ENCODE results near the gene BTNL9. TPM values are rescaled to one million over a fixed set of nuclear protein-coding genes. Genes with fewer than 3 reads are reported as not detected.
"Not testable (repeated sequence)": the region's sequence is repeated elsewhere in the genome, so short reads cannot be mapped to it uniquely, and the experiment has no call there.

BTNL9 gene
- 0.21 TPM in 1 of 2 replicates, not detected in the other for total RNA-seq

GRCh38 chr5:181039931-181040630 is at the start of gene BTNL9:
TSS of gene BTNL9 (plus strand) at chr5:181040266. CDS start at chr5:181045490, 5,224 bp downstream.
- Histone ChIP-seq H3K36me3 (ENCODE audit: control insufficient read depth, insufficient read depth, low read length) (no peaks in the 10 kb centered on the region), H3K27me3 (ENCODE audit: control insufficient read depth, insufficient read depth, low read length) (no peaks in the 10 kb centered on the region), H3K4me3 (ENCODE audit: low read depth, low read length) (no peak within 1 kb of the TSS)
- no peak for TF ChIP-seq CTCF (IDR thresholded peaks at IDR 0.05; ENCODE audit: insufficient read depth, low read length, poor library complexity, severe bottlenecking)
- DNase-seq (ENCODE audit: low read depth): no peak

- TF ChIP-seq CTCF (IDR thresholded peaks at IDR 0.05; ENCODE audit: insufficient read depth, low read length, poor library complexity, severe bottlenecking): no peak
- H3K4me3 ChIP-seq (ENCODE audit: low read depth, low read length): no peak overlapping the region
- no peaks in the 10 kb centered on the region for H3K36me3 ChIP-seq (ENCODE audit: control insufficient read depth, insufficient read depth, low read length)
- DNase-seq (ENCODE audit: low read depth): no peak
- H3K27me3 ChIP-seq (ENCODE audit: control insufficient read depth, insufficient read depth, low read length): no peaks in the 10 kb centered on the region
Measured at GRCh38 chr5:180990882-180991242, 49.2 kb upstream of the BTNL9 start.

- no peak for TF ChIP-seq CTCF (IDR thresholded peaks at IDR 0.05; ENCODE audit: insufficient read depth, low read length, poor library complexity, severe bottlenecking)
- H3K4me3 ChIP-seq (ENCODE audit: low read depth, low read length): no peak overlapping the region
- no peaks in the 10 kb centered on the region for H3K27me3 ChIP-seq (ENCODE audit: control insufficient read depth, insufficient read depth, low read length)
- H3K36me3 ChIP-seq (ENCODE audit: control insufficient read depth, insufficient read depth, low read length): no peaks in the 10 kb centered on the region
- DNase-seq (ENCODE audit: low read depth): no peak
Measured at GRCh38 chr5:181001947-181002346, 38.1 kb upstream of the BTNL9 start.

- Histone ChIP-seq H3K36me3 (ENCODE audit: control insufficient read depth, insufficient read depth, low read length) (no peaks in the 10 kb centered on the region), H3K4me3 (ENCODE audit: low read depth, low read length) (no peak overlapping the region), H3K27me3 (ENCODE audit: control insufficient read depth, insufficient read depth, low read length) (no peaks in the 10 kb centered on the region)
- TF ChIP-seq CTCF (IDR thresholded peaks at IDR 0.05; ENCODE audit: insufficient read depth, low read length, poor library complexity, severe bottlenecking): no peak
- DNase-seq (ENCODE audit: low read depth): no peak
Measured at GRCh38 chr5:181005791-181006190, 34.3 kb upstream of the BTNL9 start.

- H3K4me3 ChIP-seq (ENCODE audit: low read depth, low read length): no peak overlapping the region
- DNase-seq (ENCODE audit: low read depth): no peak
- TF ChIP-seq CTCF (IDR thresholded peaks at IDR 0.05; ENCODE audit: insufficient read depth, low read length, poor library complexity, severe bottlenecking): no peak
- H3K36me3 ChIP-seq (ENCODE audit: control insufficient read depth, insufficient read depth, low read length): no peaks in the 10 kb centered on the region
- no peaks in the 10 kb centered on the region for H3K27me3 ChIP-seq (ENCODE audit: control insufficient read depth, insufficient read depth, low read length)
Measured at GRCh38 chr5:181008136-181008535, 31.9 kb upstream of the BTNL9 start.

- H3K4me3 ChIP-seq (ENCODE audit: low read depth, low read length); H3K27me3 ChIP-seq (ENCODE audit: control insufficient read depth, insufficient read depth, low read length); DNase-seq (ENCODE audit: low read depth); H3K36me3 ChIP-seq (ENCODE audit: control insufficient read depth, insufficient read depth, low read length): not testable (repeated sequence)
Measured at GRCh38 chr5:181010018-181010417, 30.0 kb upstream of the BTNL9 start.

- not testable (repeated sequence) for H3K27me3 ChIP-seq (ENCODE audit: control insufficient read depth, insufficient read depth, low read length); DNase-seq (ENCODE audit: low read depth); H3K36me3 ChIP-seq (ENCODE audit: control insufficient read depth, insufficient read depth, low read length); H3K4me3 ChIP-seq (ENCODE audit: low read depth, low read length)
Measured at GRCh38 chr5:181014654-181015053, 25.4 kb upstream of the BTNL9 start.

- not testable (repeated sequence) for H3K36me3 ChIP-seq (ENCODE audit: control insufficient read depth, insufficient read depth, low read length); H3K27me3 ChIP-seq (ENCODE audit: control insufficient read depth, insufficient read depth, low read length); H3K4me3 ChIP-seq (ENCODE audit: low read depth, low read length); DNase-seq (ENCODE audit: low read depth)
Measured at GRCh38 chr5:181017448-181017847, 22.6 kb upstream of the BTNL9 start.
